A673 (cell line): ENCODE results near the gene LDLRAD3.

Source experiments
- CTCF ChIP-seq: fragments of 300-800, 200-600 bp; sonication (generic); conservative IDR thresholded peaks from 2 replicates; pipeline ENCODE4 v1.5.1; 2017; ENCODE audit warnings: low read depth, mild to moderate bottlenecking, antibody characterized with exemption, low read length, moderate library complexity, mixed read lengths
- EZH2 ChIP-seq: fragments of 200-600 bp; sonication (generic); IDR thresholded peaks from 2 replicates; pipeline ENCODE4 v1.6.1; 2017; ENCODE audit warnings: borderline replicate concordance, low read depth, mild to moderate bottlenecking, mixed read lengths, antibody characterized with exemption, low read length; ENCODE audit not compliant: poor library complexity, severe bottlenecking

GRCh38 chr11:36227044-36227443 lies 283.2 kb downstream of the LDLRAD3 start:
- no peak for TF ChIP-seq EZH2
- TF ChIP-seq CTCF = no peak
